Cardiac muscle cell (in vitro differentiated cells and primary cell): ENCODE measurements around the gene LILRA6. TPM values are rescaled to one million over a fixed set of nuclear protein-coding genes. Genes with fewer than 3 reads are reported as not detected.
"Not testable (repeated sequence)": the region's sequence is repeated elsewhere in the genome, so short reads cannot be mapped to it uniquely, and the experiment has no call there.

Source experiments
- DNase-seq, 2 donors: peaks; one replicate each; pipeline versions ENCODE4 v3.0.0 to v3.0.0-alpha.2; 2010 to 2017; ENCODE audit warnings: low read depth in 1 of 2, low spot score in 1 of 2
- H3K27ac ChIP-seq: fragments of 200-600 bp; sonication (generic); 2 replicates; pipeline ENCODE4 v1.5.1; 2016
- H3K27me3 ChIP-seq: fragments of 200-600 bp; sonication (generic); 2 replicates; pipeline ENCODE4 v1.6.0; 2016; ENCODE audit warnings: control low read depth
- H3K36me3 ChIP-seq: fragments of 200-600 bp; sonication (generic); 2 replicates; pipeline ENCODE4 v1.5.1; 2016; ENCODE audit warnings: control low read depth
- H3K4me1 ChIP-seq: fragments of 200-600 bp; sonication (generic); 2 replicates; pipeline ENCODE4 v1.8.1; 2017; ENCODE audit warnings: low read depth, mild to moderate bottlenecking, mixed run types
- H3K4me3 ChIP-seq: fragments of 200-600 bp; sonication (generic); 2 replicates; pipeline ENCODE4 v1.5.1; 2016; ENCODE audit warnings: mild to moderate bottlenecking
- H3K9me3 ChIP-seq: fragments of 200-600 bp; sonication (generic); 2 replicates; pipeline ENCODE4 v1.5.1; 2017; ENCODE audit warnings: low read depth, mild to moderate bottlenecking, control low read depth
- CTCF ChIP-seq: IDR thresholded peaks from 2 replicates; pipeline ENCODE4 v1.5.1; 2012; ENCODE audit warnings: low read depth, mild to moderate bottlenecking, low read length
- polyA plus RNA-seq: library from polyadenylated mRNA; unstranded; fragments of >200 nt; fragmentation: Nextera tagmentation; extraction: Ambion mirVana; gene quantifications from 2 replicates; pipeline ENCODE4 v1.2.1, GENCODE V29; 2016
- total RNA-seq: library from RNA; depleted of rRNA; stranded (reverse); fragments of >200 nt; gene quantifications from 2 replicates; pipeline ENCODE4 v1.2.3, GENCODE V29; 2016

LILRA6 gene
- total and polyA plus RNA-seq, 2 experiments from 2014 or later = 0.15 to 0.27 TPM

- no peak overlapping the region for H3K27ac ChIP-seq
- no peaks in the 10 kb centered on the region for H3K4me1 ChIP-seq
- no peak overlapping the region for H3K4me3 ChIP-seq
- H3K36me3 ChIP-seq = no peaks in the 10 kb centered on the region
- DNase-seq = no peak
- TF ChIP-seq CTCF = no peak
- peaks cover under 1% of the 10 kb centered on the region for H3K27me3 ChIP-seq
- no peaks in the 10 kb centered on the region for H3K9me3 ChIP-seq
Measured at GRCh38 chr19:54252243-54252642, 9.7 kb upstream of the LILRA6 start.

DNA sequence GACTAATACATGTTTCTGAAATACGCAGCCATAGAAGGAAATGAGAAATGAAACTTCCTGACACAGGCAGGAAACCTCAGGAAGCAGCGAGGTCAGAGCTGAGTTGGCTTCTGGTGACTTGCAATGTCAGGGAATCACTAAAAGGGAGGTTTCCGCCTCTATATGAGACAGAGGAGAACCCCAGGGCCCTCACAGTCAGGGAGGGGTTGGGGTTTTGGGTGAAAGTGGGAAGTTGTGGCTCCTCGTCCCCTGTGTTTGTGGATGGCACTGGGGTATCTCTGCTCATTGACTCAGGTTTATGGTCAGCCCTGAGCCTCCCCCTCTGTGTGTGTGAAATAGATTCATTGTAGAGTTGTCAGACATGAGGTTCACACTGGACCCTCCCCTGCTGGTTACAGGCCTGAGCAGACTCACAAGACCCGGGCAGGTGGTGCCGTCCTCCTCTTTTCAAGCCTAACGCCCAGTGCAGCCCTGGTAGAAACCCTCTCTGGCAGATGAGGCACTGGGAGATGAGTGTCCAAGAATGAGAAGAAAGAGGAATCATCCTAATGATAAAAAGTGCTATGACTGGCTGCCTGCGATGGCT lies 5.5 kb upstream of the LILRA6 start:
- DNase-seq = peak in 1 of 2 donors; percentile 37
- no peaks in the 10 kb centered on the region for H3K36me3 ChIP-seq
- no peak for TF ChIP-seq CTCF
- H3K27me3 ChIP-seq = no peaks in the 10 kb centered on the region
- H3K4me3 ChIP-seq = no peak overlapping the region
- H3K27ac ChIP-seq = no peak overlapping the region
- no peaks in the 10 kb centered on the region for H3K9me3 ChIP-seq
- no peaks in the 10 kb centered on the region for H3K4me1 ChIP-seq

DNA sequence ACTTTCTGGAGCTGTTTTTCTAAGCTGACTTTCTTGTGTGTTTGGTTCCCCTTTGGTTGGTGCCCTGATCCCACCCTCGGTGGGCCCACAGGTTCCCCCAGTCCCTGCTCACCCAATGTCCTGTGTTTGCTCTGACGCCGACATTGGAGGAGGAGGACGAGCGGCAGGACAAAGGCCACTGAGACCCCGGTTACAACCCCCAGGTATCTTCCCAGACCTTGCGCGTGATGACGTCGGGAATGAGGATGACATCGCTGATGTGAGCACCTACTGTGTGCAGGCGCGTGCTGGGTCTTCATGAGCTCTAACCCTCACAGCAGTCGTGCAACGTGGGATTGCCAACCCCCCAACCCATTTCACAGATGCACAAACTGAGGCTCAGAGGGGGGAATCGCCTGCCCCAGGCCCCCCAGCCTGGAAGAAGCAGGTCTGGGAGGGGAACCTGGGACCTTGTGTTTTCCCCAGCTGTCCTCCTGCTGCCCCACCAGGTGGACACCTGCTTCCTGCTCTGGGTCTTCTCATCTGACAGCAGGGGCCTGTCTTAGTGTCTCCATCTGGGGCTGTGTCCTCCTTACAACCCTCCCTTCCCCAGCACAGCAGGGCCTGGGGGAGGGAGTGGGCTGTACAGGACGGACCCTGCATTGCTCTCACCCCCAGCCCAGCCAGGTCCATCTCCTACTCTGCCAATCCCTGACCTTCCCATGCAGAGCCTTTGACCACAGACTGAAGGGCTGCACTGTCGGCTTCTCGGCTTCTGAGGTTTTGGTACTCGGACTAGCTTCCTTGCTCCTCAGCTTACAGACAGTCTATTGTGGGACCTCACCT lies 4.7 kb upstream of the LILRA6 start:
- TF ChIP-seq CTCF = no peak
- Histone ChIP-seq H3K27me3 (no peaks in the 10 kb centered on the region), H3K36me3 (no peaks in the 10 kb centered on the region), H3K4me3 (no peak overlapping the region), H3K27ac (no peak overlapping the region), H3K9me3 (no peaks in the 10 kb centered on the region), H3K4me1 (no peaks in the 10 kb centered on the region)
- DNase-seq = no peak

GRCh38 chr19:54245936-54246335 lies 3.3 kb upstream of the LILRA6 start:
- Histone ChIP-seq H3K27me3 (no peaks in the 10 kb centered on the region), H3K4me1 (no peaks in the 10 kb centered on the region), H3K4me3 (no peak overlapping the region), H3K36me3 (no peaks in the 10 kb centered on the region), H3K9me3 (no peaks in the 10 kb centered on the region), H3K27ac (no peak overlapping the region)
- no peak for DNase-seq
- no peak for TF ChIP-seq CTCF

GRCh38 chr19:54243809-54244208 lies 1.2 kb upstream of the LILRA6 start:
- H3K4me1 ChIP-seq, H3K9me3 ChIP-seq, H3K4me3 ChIP-seq, H3K27ac ChIP-seq, DNase-seq, H3K27me3 ChIP-seq, H3K36me3 ChIP-seq: not testable (repeated sequence)

DNA sequence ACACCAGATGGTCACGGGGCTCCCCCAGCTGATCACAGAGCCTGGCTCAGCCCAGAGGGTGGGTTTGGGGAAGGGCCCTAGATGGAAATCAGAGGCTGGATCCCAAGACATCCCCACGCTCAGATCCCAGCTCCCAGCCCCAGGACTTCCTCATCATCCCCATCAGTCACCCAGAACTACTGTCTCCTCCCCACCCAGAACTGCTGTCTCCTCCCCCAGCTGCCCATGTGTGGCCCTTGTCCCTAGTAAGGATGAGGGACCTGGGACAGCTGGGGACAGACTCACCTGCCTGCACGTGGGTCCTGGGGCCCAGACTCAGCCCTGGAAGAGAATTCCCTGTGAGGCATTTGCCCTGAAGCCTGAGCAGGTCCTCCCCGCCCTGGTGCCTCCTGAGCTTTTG lies 356 bp downstream of the LILRA6 start:
- H3K27me3 ChIP-seq, DNase-seq, H3K4me1 ChIP-seq, H3K27ac ChIP-seq, H3K9me3 ChIP-seq, H3K4me3 ChIP-seq, H3K36me3 ChIP-seq: not testable (repeated sequence)

DNA sequence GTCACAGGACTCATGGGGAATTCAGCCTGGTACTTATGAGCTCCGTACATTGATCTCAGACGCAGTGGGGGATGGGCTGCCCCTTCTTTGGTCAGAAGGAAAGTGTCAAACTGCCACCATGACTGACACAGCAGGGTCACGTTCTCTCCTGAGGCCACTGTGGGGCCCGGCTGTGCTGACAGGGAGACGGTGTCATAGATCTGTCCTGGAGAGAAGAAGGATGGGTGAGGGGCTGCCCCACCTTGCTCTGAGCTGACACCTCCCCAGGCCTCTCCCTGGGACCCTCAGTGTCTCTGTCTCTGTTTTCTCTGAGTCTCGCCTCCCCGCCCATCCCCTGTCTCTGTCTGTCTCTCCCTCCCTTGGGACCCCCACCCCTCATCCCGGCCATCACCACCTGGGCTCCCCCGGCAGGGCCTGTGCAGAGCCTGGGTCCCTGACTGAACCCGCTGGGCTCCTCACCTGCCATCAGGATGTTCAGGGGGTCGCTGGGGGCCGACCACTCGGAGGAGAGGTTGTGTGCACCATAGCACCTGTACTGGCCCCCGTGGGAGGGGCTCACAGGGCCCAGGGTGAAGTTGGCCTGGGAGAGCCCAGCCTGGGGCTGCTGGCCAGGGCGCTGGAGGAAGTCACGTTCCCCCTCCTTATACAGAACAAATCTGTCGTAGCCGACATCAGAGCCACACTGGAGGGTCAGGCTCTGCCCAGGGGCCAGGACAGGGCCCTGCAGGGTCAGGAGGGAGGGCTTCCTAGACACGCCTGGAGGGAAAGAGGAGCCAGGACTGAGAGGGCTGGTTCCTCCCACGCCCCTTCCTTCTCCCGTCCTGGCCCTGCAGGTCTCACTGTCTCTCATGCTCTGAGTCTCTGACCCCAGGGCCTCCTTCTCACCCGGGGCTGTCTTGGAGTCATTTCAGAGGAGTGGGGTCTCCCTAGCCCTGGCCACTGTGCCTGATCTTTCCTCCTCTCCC lies 1.9 kb downstream of the LILRA6 start:
- H3K9me3 ChIP-seq, DNase-seq, H3K36me3 ChIP-seq, H3K27me3 ChIP-seq, H3K27ac ChIP-seq, H3K4me3 ChIP-seq, H3K4me1 ChIP-seq: not testable (repeated sequence)

DNA sequence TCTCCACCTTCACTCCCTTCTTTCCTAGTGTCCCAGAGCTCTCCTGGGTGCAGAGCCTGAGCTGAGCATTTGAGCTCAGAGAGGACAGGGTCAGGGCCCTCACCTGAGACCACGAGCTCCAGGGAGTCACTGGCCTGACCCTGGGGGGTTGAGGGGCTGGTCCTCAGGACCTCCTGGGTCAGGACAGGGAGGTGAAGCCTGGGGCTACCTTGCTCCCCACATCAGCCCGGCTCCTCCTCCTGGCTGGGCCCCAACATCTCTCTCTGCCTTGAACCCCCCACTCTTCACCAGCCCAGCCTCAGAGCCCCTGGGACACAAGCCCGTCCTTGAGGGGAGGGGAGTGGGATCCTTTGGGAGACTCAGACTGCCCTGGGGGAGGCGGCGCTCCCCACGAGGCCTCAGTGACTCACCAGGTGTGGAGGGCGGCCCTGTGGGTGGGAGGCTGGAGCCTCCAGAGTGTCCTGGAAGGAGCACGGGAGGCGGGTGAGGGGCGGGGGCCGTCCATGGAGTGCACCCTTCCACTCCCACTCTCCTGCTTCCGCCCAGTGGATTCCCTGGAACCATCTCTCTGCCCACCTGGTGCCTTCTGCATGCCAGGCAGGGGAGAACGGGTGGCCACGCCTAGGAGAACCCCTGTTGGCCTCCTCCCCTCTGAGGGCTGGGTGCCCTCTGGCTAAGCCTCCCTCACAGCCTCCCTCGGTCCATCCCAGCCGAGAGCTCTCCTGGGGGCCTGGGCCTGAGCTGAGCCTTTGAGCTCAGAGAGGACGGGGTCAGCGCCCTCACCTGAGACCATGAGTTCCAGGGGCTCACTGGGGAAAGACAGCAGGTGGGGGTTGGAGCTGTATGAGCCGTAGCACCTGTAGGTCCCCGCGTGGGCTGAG lies 2.9 kb downstream of the LILRA6 start:
- not testable (repeated sequence) for H3K4me3 ChIP-seq, H3K9me3 ChIP-seq, DNase-seq, H3K27ac ChIP-seq, H3K4me1 ChIP-seq, H3K36me3 ChIP-seq
- H3K27me3 ChIP-seq = peaks cover 12% of the 10 kb centered on the region
